ENCODE results near the gene MRPL14.

MRPL14 gene

GRCh38 chr6:44122801-44123200, 4.5 kb downstream of the MRPL14 start:
- no peak for DNase-seq (ENCODE audit: low spot score)

GRCh38 chr6:44120692-44121443, 6.4 kb downstream of the MRPL14 start:
- DNase-seq (ENCODE audit: low spot score), result no peak

GRCh38 chr6:44119704-44120262, 7.5 kb downstream of the MRPL14 start:
- DNase-seq (ENCODE audit: low spot score), result no peak

- DNase-seq (ENCODE audit: low spot score), result no peak
These were observed 9.7 kb downstream of the MRPL14 start for GRCh38 chr6:44117397-44118128.

GRCh38 chr6:44116641-44117382, 10.4 kb downstream of the MRPL14 start:
- no peak for DNase-seq (ENCODE audit: low spot score)

GRCh38 chr6:44115866-44116265, 11.4 kb downstream of the MRPL14 start:
- no peak for DNase-seq (ENCODE audit: low spot score)

- peak; percentile 42 for DNase-seq (ENCODE audit: low spot score)
These were observed 13.8 kb downstream of the MRPL14 start for GRCh38 chr6:44113414-44113813.

- no peak for DNase-seq (ENCODE audit: low spot score)
These were observed 15.5 kb downstream of the MRPL14 start for GRCh38 chr6:44111434-44112417.

GRCh38 chr6:44110966-44111365, 16.3 kb downstream of the MRPL14 start:
- DNase-seq (ENCODE audit: low spot score), result no peak

- DNase-seq (ENCODE audit: low spot score), result no peak
These were observed 17.1 kb downstream of the MRPL14 start for GRCh38 chr6:44110005-44110676.

- no peak for DNase-seq (ENCODE audit: low spot score)
These were observed 18.0 kb downstream of the MRPL14 start for GRCh38 chr6:44109212-44109611.

GRCh38 chr6:44108471-44108870, 18.8 kb downstream of the MRPL14 start:
- no peak for DNase-seq (ENCODE audit: low spot score)

- no peak for DNase-seq (ENCODE audit: low spot score)
These were observed 20.2 kb downstream of the MRPL14 start for GRCh38 chr6:44107017-44107416.

- DNase-seq (ENCODE audit: low spot score), result no peak
These were observed 21.1 kb downstream of the MRPL14 start for GRCh38 chr6:44105993-44106740.

GRCh38 chr6:44105146-44105545, 22.1 kb downstream of the MRPL14 start:
- no peak for DNase-seq (ENCODE audit: low spot score)

GRCh38 chr6:44104481-44105021, 22.7 kb downstream of the MRPL14 start:
- no peak for DNase-seq (ENCODE audit: low spot score)

GRCh38 chr6:44102527-44102926, 24.7 kb downstream of the MRPL14 start:
- DNase-seq (ENCODE audit: low spot score), result peak; percentile 69

GRCh38 chr6:44101832-44102231, 25.4 kb downstream of the MRPL14 start:
- no peak for DNase-seq (ENCODE audit: low spot score)

- peak; percentile 59 for DNase-seq (ENCODE audit: low spot score)
These were observed 27.1 kb downstream of the MRPL14 start for GRCh38 chr6:44100088-44100550.

- DNase-seq (ENCODE audit: low spot score), result no peak
These were observed 28.1 kb downstream of the MRPL14 start for GRCh38 chr6:44099192-44099591.
